Large intestine (tissue), 3 donors: ENCODE measurements around the gene GCN1. TPM values are rescaled to one million over a fixed set of nuclear protein-coding genes. Genes with fewer than 3 reads are reported as not detected.
"Not testable (repeated sequence)": the region's sequence is repeated elsewhere in the genome, so short reads cannot be mapped to it uniquely, and the experiment has no call there.

Experiments used
- DNase-seq, 2 donors: peaks; one replicate each; pipeline versions ENCODE4 v3.0.0 to v3.0.0-alpha.2; 2013
- H3K27ac ChIP-seq: one replicate; pipeline ENCODE4 v1.5.1; 2013; ENCODE audit warnings: low read length
- H3K27me3 ChIP-seq: 2 replicates; pipeline ENCODE4 v1.6.1; 2013; ENCODE audit warnings: low read length; ENCODE audit not compliant: control insufficient read depth, insufficient read depth
- H3K36me3 ChIP-seq: 2 replicates; pipeline ENCODE4 v1.6.1; 2013; ENCODE audit warnings: low read length; ENCODE audit not compliant: control insufficient read depth, insufficient read depth
- H3K4me1 ChIP-seq: one replicate; pipeline ENCODE4 v1.6.1; 2013; ENCODE audit warnings: low read length; ENCODE audit not compliant: control insufficient read depth, insufficient read depth
- H3K4me3 ChIP-seq: one replicate; pipeline ENCODE4 v1.5.1; 2013; ENCODE audit warnings: low read length
- H3K9me3 ChIP-seq: one replicate; pipeline ENCODE4 v1.6.1; 2013; ENCODE audit warnings: mild to moderate bottlenecking, low read depth, low read length, moderate library complexity; ENCODE audit not compliant: control insufficient read depth
- WGBS: methylation state at CpG from one replicate; pipeline ENCODE4 v1.1.5; 2013; ENCODE audit warnings: low lambda C conversion rate; ENCODE audit not compliant: insufficient coverage; 5-methylcytosine and 5-hydroxymethylcytosine counted together
- polyA plus RNA-seq: library from polyadenylated mRNA; unstranded; fragments of 120-200 nt; gene quantifications from one replicate; pipeline ENCODE4 v1.2.1, GENCODE V29; 2013

Gene GCN1
- polyA plus RNA-seq, 1 donor = 51.0 TPM

GRCh38 chr12:120212301-120212700 is 17.8 kb upstream of the GCN1 start:
- H3K4me1 ChIP-seq = no peaks in the 10 kb centered on the region
- peaks cover 80% of the 10 kb centered on the region for H3K36me3 ChIP-seq
- H3K27me3 ChIP-seq = no peaks in the 10 kb centered on the region
- H3K27ac ChIP-seq = no peak overlapping the region
- no peaks in the 10 kb centered on the region for H3K9me3 ChIP-seq
- no CpG with 5 or more reads among the region's 24 CpGs for WGBS
- DNase-seq = no peak
- H3K4me3 ChIP-seq = no peak overlapping the region

GRCh38 chr12:120211904-120212283 is 17.4 kb upstream of the GCN1 start:
- H3K27ac ChIP-seq = no peak overlapping the region
- H3K9me3 ChIP-seq = no peaks in the 10 kb centered on the region
- DNase-seq = no peak
- no peaks in the 10 kb centered on the region for H3K4me1 ChIP-seq
- no peaks in the 10 kb centered on the region for H3K27me3 ChIP-seq
- peaks cover 79% of the 10 kb centered on the region for H3K36me3 ChIP-seq
- no CpG with 5 or more reads among the region's 9 CpGs for WGBS
- H3K4me3 ChIP-seq = no peak overlapping the region

GRCh38 chr12:120211243-120211903 is 16.9 kb upstream of the GCN1 start:
- H3K36me3 ChIP-seq = peaks cover 73% of the 10 kb centered on the region

GRCh38 chr12:120209851-120210250 is 15.3 kb upstream of the GCN1 start:
- Histone ChIP-seq H3K27ac (no peak overlapping the region), H3K27me3 (no peaks in the 10 kb centered on the region), H3K4me1 (no peaks in the 10 kb centered on the region), H3K36me3 (peaks cover 59% of the 10 kb centered on the region), H3K9me3 (no peaks in the 10 kb centered on the region), H3K4me3 (no peak overlapping the region)
- no CpG with 5 or more reads among the region's 13 CpGs for WGBS
- no peak for DNase-seq

More at GRCh38 chr12:120211243-120211903, 16.9 kb upstream of the GCN1 start:
- no peaks in the 10 kb centered on the region for H3K9me3 ChIP-seq
- H3K4me3 ChIP-seq = no peak overlapping the region
- WGBS = 76% methylated on average over 5 of the region's 12 CpGs
- no peaks in the 10 kb centered on the region for H3K27me3 ChIP-seq
- H3K4me1 ChIP-seq = no peaks in the 10 kb centered on the region
- DNase-seq = no peak
- H3K27ac ChIP-seq = no peak overlapping the region

- Histone ChIP-seq H3K4me3 (no peak overlapping the region), H3K9me3 (no peaks in the 10 kb centered on the region), H3K4me1 (no peaks in the 10 kb centered on the region), H3K36me3 (peaks cover 33% of the 10 kb centered on the region), H3K27me3 (no peaks in the 10 kb centered on the region), H3K27ac (no peak overlapping the region)
- no peak for DNase-seq
- WGBS = no CpG with 5 or more reads among the region's 13 CpGs
Measured at GRCh38 chr12:120207227-120207626, 12.7 kb upstream of the GCN1 start.

GRCh38 chr12:120206781-120207180 is 12.3 kb upstream of the GCN1 start:
- H3K4me3 ChIP-seq, H3K9me3 ChIP-seq, H3K4me1 ChIP-seq, H3K27me3 ChIP-seq, DNase-seq, H3K27ac ChIP-seq: not testable (repeated sequence)
- no CpG with 5 or more reads among the region's 5 CpGs for WGBS
- peaks cover 28% of the 10 kb centered on the region for H3K36me3 ChIP-seq

- Histone ChIP-seq H3K27ac (no peak overlapping the region), H3K36me3 (peaks cover 23% of the 10 kb centered on the region), H3K27me3 (no peaks in the 10 kb centered on the region), H3K4me1 (no peaks in the 10 kb centered on the region), H3K9me3 (no peaks in the 10 kb centered on the region), H3K4me3 (no peak overlapping the region)
- no peak for DNase-seq
- WGBS = no CpG with 5 or more reads among the region's 10 CpGs
Measured at GRCh38 chr12:120206228-120206627, 11.7 kb upstream of the GCN1 start.

GRCh38 chr12:120204171-120204570 is 9.7 kb upstream of the GCN1 start:
- Histone ChIP-seq H3K36me3 (peaks cover 17% of the 10 kb centered on the region), H3K27ac (no peak overlapping the region), H3K4me1 (peaks cover 7% of the 10 kb centered on the region), H3K9me3 (no peaks in the 10 kb centered on the region), H3K4me3 (no peak overlapping the region), H3K27me3 (no peaks in the 10 kb centered on the region)
- no peak for DNase-seq
- WGBS = no CpG with 5 or more reads among the region's 7 CpGs

- Histone ChIP-seq H3K4me1 (peaks cover 13% of the 10 kb centered on the region), H3K36me3 (peaks cover 40% of the 10 kb centered on the region), H3K27ac (peak overlapping the region; percentile 50), H3K4me3 (peak overlapping the region; percentile 92), H3K9me3 (no peaks in the 10 kb centered on the region), H3K27me3 (no peaks in the 10 kb centered on the region)
- DNase-seq = no peak
- WGBS = no CpG with 5 or more reads among the region's 16 CpGs
Measured at GRCh38 chr12:120200364-120200800, 5.9 kb upstream of the GCN1 start.

- no peak for DNase-seq
- Histone ChIP-seq H3K9me3 (no peaks in the 10 kb centered on the region), H3K4me1 (peaks cover 19% of the 10 kb centered on the region)
Measured at GRCh38 chr12:120199595-120200306, 5.2 kb upstream of the GCN1 start.

More at GRCh38 chr12:120199595-120200306, 5.2 kb upstream of the GCN1 start:
- Histone ChIP-seq H3K27ac (peak overlapping the region; percentile 50), H3K27me3 (no peaks in the 10 kb centered on the region), H3K4me3 (peak overlapping the region; percentile 92), H3K36me3 (peaks cover 40% of the 10 kb centered on the region)
- WGBS = 0% methylated on average over 5 of the region's 12 CpGs
